Duodenal mucosa (tissue), 2 donors: ENCODE measurements around the gene CHAF1A.

Experiments
- H3K27ac ChIP-seq: one replicate; pipeline ENCODE4 v1.7.0; 2013; ENCODE audit warnings: low read depth, low read length
- H3K27me3 ChIP-seq, 2 donors: one replicate each; pipeline ENCODE4 v1.7.0; 2013; ENCODE audit warnings: low read length in 2 of 2, control low read depth in 1 of 2; ENCODE audit not compliant: insufficient read depth in 2 of 2, control insufficient read depth in 1 of 2
- H3K36me3 ChIP-seq, 2 donors: one replicate each; pipeline ENCODE4 v1.7.0; 2013; ENCODE audit warnings: low read length in 2 of 2, control low read depth in 1 of 2; ENCODE audit not compliant: insufficient read depth in 2 of 2, control insufficient read depth in 1 of 2
- H3K4me1 ChIP-seq, 2 donors: one replicate each; pipeline ENCODE4 v1.7.0; 2013; ENCODE audit warnings: low read length in 2 of 2, control low read depth in 1 of 2; ENCODE audit not compliant: insufficient read depth in 2 of 2, control insufficient read depth in 1 of 2
- H3K4me3 ChIP-seq, 2 donors: one replicate each; pipeline ENCODE4 v1.7.0; 2013; ENCODE audit warnings: low read length in 2 of 2, low read depth in 1 of 2
- H3K9ac ChIP-seq, 2 donors: one replicate each; pipeline ENCODE4 v1.7.0; 2013; ENCODE audit warnings: low read length in 2 of 2, low read depth in 1 of 2
- H3K9me3 ChIP-seq, 2 donors: one replicate each; pipeline ENCODE4 v1.7.0; 2013; ENCODE audit warnings: low read length in 2 of 2, control low read depth in 1 of 2; ENCODE audit not compliant: control insufficient read depth in 1 of 2

CHAF1A gene

DNA sequence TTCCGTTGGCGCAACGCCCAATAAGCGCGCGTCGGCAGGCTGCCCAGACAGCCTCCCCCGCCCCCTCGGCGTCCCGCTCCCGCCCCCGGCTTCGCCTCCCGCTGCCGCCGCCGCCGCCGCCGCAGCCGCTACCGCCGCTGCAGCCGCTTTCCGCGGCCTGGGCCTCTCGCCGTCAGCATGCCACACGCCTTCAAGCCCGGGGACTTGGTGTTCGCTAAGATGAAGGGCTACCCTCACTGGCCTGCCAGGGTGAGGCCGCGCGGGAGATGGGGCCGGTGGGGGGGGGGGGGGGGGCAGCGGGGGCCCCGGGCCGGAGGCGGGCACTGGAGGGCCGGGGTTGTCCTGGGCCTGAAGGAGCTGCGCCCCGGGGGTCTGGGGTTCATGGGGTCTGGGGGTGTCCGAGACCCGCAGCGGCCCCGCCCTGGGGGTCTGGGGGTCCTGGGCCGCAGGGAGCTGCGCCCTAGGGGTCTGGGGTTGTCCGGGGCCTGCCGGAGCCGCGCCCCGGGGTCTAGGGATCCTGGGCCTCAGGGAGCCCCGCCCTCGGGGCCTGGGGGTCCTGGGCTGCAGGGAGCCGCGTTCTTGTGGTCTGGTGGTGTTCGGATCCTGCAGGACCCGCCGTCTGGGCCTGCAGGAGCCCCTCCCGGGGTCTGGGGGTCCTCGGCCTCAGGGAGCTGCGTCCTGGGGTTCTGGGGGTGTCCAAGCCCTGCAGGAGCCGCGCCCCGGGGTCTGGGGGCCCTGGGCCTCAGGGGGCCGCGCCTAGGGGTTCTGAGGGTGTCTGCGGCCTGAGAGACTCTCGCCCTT lies 69.9 kb downstream of the CHAF1A start, which contains the start of gene HDGFL2:
Gene HDGFL2, plus strand, starts transcription at position 124 of the 801 bp plus-strand sequence. Its CDS starts 54 bp downstream, at position 178.
- Histone ChIP-seq H3K36me3 (peaks cover 7 to 18% of the 10 kb centered on the region in 2 donors), H3K9ac (peak within 1 kb of the TSS; percentile 71 to 80), H3K27me3 (no peaks in the 10 kb centered on the region), H3K4me1 (peaks cover 10 to 15% of the 10 kb centered on the region in 2 donors), H3K4me3 (peak within 1 kb of the TSS; percentile 83 to 87), H3K27ac (peak within 1 kb of the TSS; percentile 79), H3K9me3 (no peaks in the 10 kb centered on the region)

DNA sequence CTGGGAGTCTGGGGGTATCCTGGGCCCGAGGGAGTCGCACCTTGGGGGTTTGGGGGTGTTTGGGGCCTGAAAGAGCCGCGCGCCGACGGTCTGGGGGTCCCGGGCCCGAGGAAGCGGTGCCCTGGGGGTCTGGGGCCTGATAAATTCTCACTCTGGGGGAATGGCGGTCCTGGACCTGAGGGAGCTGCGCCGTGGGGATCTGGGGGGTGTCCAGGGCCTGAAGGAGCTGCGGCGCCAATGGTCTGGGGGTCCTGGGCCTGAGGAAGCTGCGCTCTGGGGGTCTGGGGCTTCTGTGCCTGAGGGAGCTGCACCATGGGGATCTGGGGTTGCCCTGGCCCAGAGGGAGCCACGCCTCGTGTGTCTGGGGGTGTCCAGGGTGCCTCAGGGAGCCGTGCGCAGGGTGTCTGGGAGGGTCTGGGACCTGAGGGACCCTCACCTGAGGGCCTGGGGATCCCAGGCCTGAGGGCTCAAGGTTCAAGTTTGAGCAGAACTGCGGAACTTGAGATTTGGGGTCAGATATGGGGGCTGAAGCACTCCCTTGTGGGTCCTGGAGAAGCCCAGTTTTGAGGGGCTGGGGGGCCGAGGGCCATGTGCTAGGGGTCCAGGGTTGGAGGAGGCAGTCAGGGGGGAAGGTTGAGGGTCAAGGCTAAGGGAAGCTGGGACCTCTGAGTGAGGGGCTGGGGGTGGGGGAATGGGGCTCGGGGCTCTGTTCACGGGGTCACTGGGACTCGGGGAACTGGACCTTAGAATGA lies 70.7 kb downstream of the CHAF1A start:
- peaks cover 9 to 22% of the 10 kb centered on the region in 2 donors for H3K36me3 ChIP-seq
- peak overlapping the region; percentile 64 to 74 for H3K4me3 ChIP-seq
- peaks cover 10 to 15% of the 10 kb centered on the region in 2 donors for H3K4me1 ChIP-seq
- no peak overlapping the region for H3K27ac ChIP-seq
- H3K9me3 ChIP-seq, result no peaks in the 10 kb centered on the region
- H3K27me3 ChIP-seq, result no peaks in the 10 kb centered on the region
- H3K9ac ChIP-seq, result peak overlapping the region; percentile 63 to 71

- Histone ChIP-seq H3K4me3 (no peak overlapping the region), H3K36me3 (peaks cover 9 to 22% of the 10 kb centered on the region in 2 donors), H3K4me1 (peaks cover 10 to 15% of the 10 kb centered on the region in 2 donors), H3K27ac (no peak overlapping the region), H3K27me3 (no peaks in the 10 kb centered on the region), H3K9me3 (no peaks in the 10 kb centered on the region), H3K9ac (no peak overlapping the region)
Measured at GRCh38 chr19:4473763-4474513, 71.5 kb downstream of the CHAF1A start.

GRCh38 chr19:4474514-4475022 lies 72.1 kb downstream of the CHAF1A start:
- Histone ChIP-seq H3K27me3 (no peaks in the 10 kb centered on the region), H3K36me3 (peaks cover 9 to 22% of the 10 kb centered on the region in 2 donors), H3K9me3 (no peaks in the 10 kb centered on the region), H3K9ac (no peak overlapping the region), H3K4me1 (peaks cover 10 to 15% of the 10 kb centered on the region in 2 donors), H3K4me3 (no peak overlapping the region), H3K27ac (no peak overlapping the region)

- Histone ChIP-seq H3K4me3 (no peak overlapping the region), H3K9me3 (no peaks in the 10 kb centered on the region), H3K4me1 (peaks cover 10 to 15% of the 10 kb centered on the region in 2 donors), H3K27me3 (no peaks in the 10 kb centered on the region), H3K36me3 (peaks cover 9 to 22% of the 10 kb centered on the region in 2 donors), H3K27ac (no peak overlapping the region), H3K9ac (no peak overlapping the region)
Measured at GRCh38 chr19:4477034-4477801, 74.8 kb downstream of the CHAF1A start.

GRCh38 chr19:4482721-4483364 lies 80.4 kb downstream of the CHAF1A start:
- H3K27me3 ChIP-seq, result no peaks in the 10 kb centered on the region
- no peak overlapping the region for H3K9ac ChIP-seq
- H3K4me1 ChIP-seq, result no peaks in the 10 kb centered on the region
- H3K27ac ChIP-seq, result no peak overlapping the region
- no peak overlapping the region for H3K4me3 ChIP-seq
- peaks cover 9 to 15% of the 10 kb centered on the region in 2 donors for H3K36me3 ChIP-seq
- H3K9me3 ChIP-seq, result no peaks in the 10 kb centered on the region

DNA sequence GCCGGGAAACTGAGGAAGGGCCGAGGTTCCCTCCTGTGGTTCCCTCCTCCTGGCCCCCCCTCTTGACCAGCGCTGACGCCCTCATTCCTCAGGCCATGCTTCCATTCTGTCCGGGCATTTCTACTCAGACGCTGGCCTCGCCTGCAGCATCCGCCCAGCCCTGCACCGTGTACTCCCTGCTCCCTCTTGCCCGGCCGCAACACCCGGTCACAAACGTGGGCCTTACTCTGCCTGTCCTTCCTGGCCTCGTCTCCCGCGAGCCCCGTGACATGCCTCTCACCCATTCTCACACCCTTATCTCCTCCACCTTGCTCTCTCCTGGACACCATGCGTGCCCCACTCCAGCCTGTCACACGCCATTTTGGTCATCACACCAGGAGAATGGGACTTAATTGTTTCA lies 80.9 kb downstream of the CHAF1A start:
- Histone ChIP-seq H3K27ac (no peak overlapping the region), H3K27me3 (no peaks in the 10 kb centered on the region), H3K9ac (no peak overlapping the region), H3K36me3 (peaks cover 10 to 17% of the 10 kb centered on the region in 2 donors), H3K4me1 (no peaks in the 10 kb centered on the region), H3K9me3 (no peaks in the 10 kb centered on the region), H3K4me3 (no peak overlapping the region)

- H3K9me3 ChIP-seq, result no peaks in the 10 kb centered on the region
- H3K36me3 ChIP-seq, result peaks cover 11 to 47% of the 10 kb centered on the region in 2 donors
- H3K27ac ChIP-seq, result no peak overlapping the region
Measured at GRCh38 chr19:4487572-4487971, 85.1 kb downstream of the CHAF1A start.

GRCh38 chr19:4488496-4488895 lies 86.1 kb downstream of the CHAF1A start:
- H3K36me3 ChIP-seq, result peaks cover 5 to 49% of the 10 kb centered on the region in 2 donors
- no peak overlapping the region for H3K9ac ChIP-seq
- H3K4me3 ChIP-seq, result no peak overlapping the region
- no peaks in the 10 kb centered on the region for H3K27me3 ChIP-seq
- H3K27ac ChIP-seq, result no peak overlapping the region
- H3K9me3 ChIP-seq, result no peaks in the 10 kb centered on the region
- no peaks in the 10 kb centered on the region for H3K4me1 ChIP-seq

More at GRCh38 chr19:4487572-4487971, 85.1 kb downstream of the CHAF1A start:
- Histone ChIP-seq H3K4me1 (no peaks in the 10 kb centered on the region), H3K9ac (no peak overlapping the region), H3K27me3 (no peaks in the 10 kb centered on the region), H3K4me3 (no peak overlapping the region)
